ENCODE data around the gene CBX4.

The CBX4 gene

GRCh38 chr17:79841369-79842135 is 2.3 kb upstream of the CBX4 start:
- no peak for DNase-seq (ENCODE audit: low read depth)

- no peak for DNase-seq (ENCODE audit: low read depth)
Measured at GRCh38 chr17:79840989-79841286, 1.7 kb upstream of the CBX4 start.

- no peak for DNase-seq (ENCODE audit: low read depth)
Measured at GRCh38 chr17:79840269-79840988, 1.2 kb upstream of the CBX4 start.

- no peak for DNase-seq (ENCODE audit: low read depth)
Measured at GRCh38 chr17:79838522-79839274, 542 bp downstream of the CBX4 start.

GRCh38 chr17:79837888-79838521 is 1.2 kb downstream of the CBX4 start:
- DNase-seq (ENCODE audit: low read depth) = no peak

GRCh38 chr17:79836972-79837887 is 2.0 kb downstream of the CBX4 start:
- DNase-seq (ENCODE audit: low read depth) = no peak

GRCh38 chr17:79836510-79836971 is 2.7 kb downstream of the CBX4 start:
- no peak for DNase-seq (ENCODE audit: low read depth)

GRCh38 chr17:79835953-79836509 is 3.2 kb downstream of the CBX4 start:
- no peak for DNase-seq (ENCODE audit: low read depth)

- DNase-seq (ENCODE audit: low read depth) = no peak
Measured at GRCh38 chr17:79835470-79835899, 3.8 kb downstream of the CBX4 start.

- DNase-seq (ENCODE audit: low read depth) = no peak
Measured at GRCh38 chr17:79834565-79835469, 4.4 kb downstream of the CBX4 start.

- no peak for DNase-seq (ENCODE audit: low read depth)
Measured at GRCh38 chr17:79833744-79834564, 5.3 kb downstream of the CBX4 start.

GRCh38 chr17:79833110-79833450 is 6.2 kb downstream of the CBX4 start:
- DNase-seq (ENCODE audit: low read depth) = no peak

- no peak for DNase-seq (ENCODE audit: low read depth)
Measured at GRCh38 chr17:79832218-79833109, 6.8 kb downstream of the CBX4 start.

- no peak for DNase-seq (ENCODE audit: low read depth)
Measured at GRCh38 chr17:79831265-79832217, 7.7 kb downstream of the CBX4 start.

GRCh38 chr17:79830763-79831264 is 8.4 kb downstream of the CBX4 start:
- DNase-seq (ENCODE audit: low read depth) = no peak

- DNase-seq (ENCODE audit: low read depth) = no peak
Measured at GRCh38 chr17:79830303-79830702, 8.9 kb downstream of the CBX4 start.

- DNase-seq (ENCODE audit: low read depth) = no peak
Measured at GRCh38 chr17:79829457-79829856, 9.8 kb downstream of the CBX4 start.

Measured in CMK (cell line).